MM.1S (cell line): ENCODE results near the gene PRKAR1B.

Source experiments
- DNase-seq: peaks from one replicate; pipeline ENCODE4 v3.0.0-alpha.2; 2015
- H2AFZ ChIP-seq: fragments of 300-600 bp; sonication (generic); 2 replicates; pipeline ENCODE4 v1.6.0; 2016; ENCODE audit warnings: antibody characterized with exemption, low read length
- H3F3A ChIP-seq: fragments of 300-600 bp; sonication (generic); 2 replicates; pipeline ENCODE4 v1.6.1; 2016; ENCODE audit warnings: mild to moderate bottlenecking, antibody characterized with exemption, low read length, moderate library complexity, mixed read lengths; ENCODE audit not compliant: insufficient read depth
- H3K27ac ChIP-seq: fragments of 300-600 bp; sonication (generic); 2 replicates; pipeline ENCODE4 v1.5.1; 2016; ENCODE audit warnings: mild to moderate bottlenecking, low read length
- H3K27me3 ChIP-seq: fragments of 300-600 bp; sonication (generic); replicated peaks from 2 replicates; pipeline ENCODE4 v1.6.0; 2016; ENCODE audit warnings: low read length; ENCODE audit not compliant: insufficient read depth
- H3K36me3 ChIP-seq: fragments of 300-600 bp; sonication (generic); replicated peaks from 2 replicates; pipeline ENCODE4 v1.6.1; 2016; ENCODE audit warnings: mild to moderate bottlenecking, low read length, mixed read lengths; ENCODE audit not compliant: insufficient read depth
- H3K4me1 ChIP-seq: fragments of 300-600 bp; sonication (generic); 2 replicates; pipeline ENCODE4 v1.6.1; 2016; ENCODE audit warnings: low read length, mixed read lengths
- H3K4me2 ChIP-seq: fragments of 300-600 bp; sonication (generic); 2 replicates; pipeline ENCODE4 v1.6.0; 2016; ENCODE audit warnings: low read depth, low read length
- H3K4me3 ChIP-seq: fragments of 300-600 bp; sonication (generic); 2 replicates; pipeline ENCODE4 v1.5.1; 2016; ENCODE audit warnings: low read length, mixed read lengths
- H3K79me2 ChIP-seq: fragments of 300-600 bp; sonication (generic); 2 replicates; pipeline ENCODE4 v1.6.1; 2016; ENCODE audit warnings: mixed run types, low read length, mixed read lengths
- H3K9ac ChIP-seq: fragments of 300-600 bp; sonication (generic); 2 replicates; pipeline ENCODE4 v1.6.1; 2016; ENCODE audit warnings: low read length, mixed read lengths
- H3K9me2 ChIP-seq: fragments of 300-600 bp; sonication (generic); replicated peaks from 2 replicates; pipeline ENCODE4 v1.6.1; 2016; ENCODE audit warnings: mild to moderate bottlenecking, low read length, mixed read lengths; ENCODE audit not compliant: insufficient read depth
- H3K9me3 ChIP-seq: fragments of 300-600 bp; sonication (generic); replicated peaks from 2 replicates; pipeline ENCODE4 v1.6.1; 2016; ENCODE audit warnings: mild to moderate bottlenecking, low read length, mixed read lengths; ENCODE audit not compliant: insufficient read depth
- H4K20me1 ChIP-seq: fragments of 300-600 bp; sonication (generic); 2 replicates; pipeline ENCODE4 v1.6.1; 2016; ENCODE audit warnings: mild to moderate bottlenecking, low read length, moderate library complexity, mixed read lengths; ENCODE audit not compliant: insufficient read depth
- EZH2 ChIP-seq: fragments of 300-600 bp; sonication (generic); optimal IDR thresholded peaks from 2 replicates; pipeline ENCODE3; 2017; ENCODE audit warnings: low read depth, mild to moderate bottlenecking, antibody characterized with exemption, low read length, mixed read lengths
- EZH2phosphoT487 ChIP-seq: fragments of 300-600 bp; sonication (generic); IDR thresholded peaks from 2 replicates; pipeline ENCODE4 v1.6.1; 2018; ENCODE audit warnings: antibody characterized with exemption, low read length
- TF ChIP-seq, protein P1 (sequence below): fragments of 300-600 bp; sonication (generic); IDR thresholded peaks from 2 replicates; pipeline ENCODE4 v1.5.1; 2016; ENCODE audit warnings: antibody characterized with exemption, low read length, mixed read lengths

PRKAR1B gene

DNA sequence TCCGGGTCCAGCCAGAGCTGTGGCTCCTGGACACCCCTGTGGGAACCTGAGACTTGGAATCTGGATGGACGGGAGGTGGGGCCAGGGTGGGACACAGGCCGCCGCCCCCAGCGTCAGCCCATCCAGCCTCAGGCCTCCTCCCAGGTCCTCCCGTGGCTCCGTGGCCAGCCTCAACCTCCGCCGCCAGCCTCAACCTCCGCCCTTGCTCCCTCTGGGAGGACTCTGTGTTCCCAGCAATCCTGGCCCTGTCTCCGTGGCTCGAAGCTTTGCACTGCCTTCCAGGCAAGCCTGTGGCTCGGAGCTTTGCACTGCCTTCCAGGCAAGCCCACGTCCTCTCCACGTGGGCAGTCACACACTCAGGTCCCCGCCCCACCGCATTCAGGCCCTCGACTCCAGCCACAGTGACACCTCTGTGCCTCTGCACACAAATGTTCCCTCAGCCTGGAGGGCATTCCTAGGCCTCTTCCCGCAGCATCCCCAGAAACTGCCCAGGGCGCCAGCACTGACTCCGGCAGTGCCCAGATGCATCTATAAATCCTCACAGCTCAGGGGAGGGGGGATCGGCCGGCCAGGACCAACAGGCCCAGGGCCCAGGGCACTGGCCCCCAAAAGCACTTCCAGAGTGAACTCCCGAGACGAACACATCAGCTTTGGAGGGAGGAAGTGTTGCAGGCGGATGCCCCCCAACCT, 162.8 kb downstream of the PRKAR1B start:
- Histone ChIP-seq H3K27me3 (no peaks in the 10 kb centered on the region), H3K4me1 (no peaks in the 10 kb centered on the region), H3K9ac (no peak overlapping the region), H3K36me3 (no peaks in the 10 kb centered on the region), H2AFZ (no peak overlapping the region), H3K79me2 (no peaks in the 10 kb centered on the region), H3K27ac (no peak overlapping the region), H3K4me3 (no peak overlapping the region), H3K4me2 (no peak overlapping the region), H4K20me1 (no peaks in the 10 kb centered on the region), H3F3A (no peaks in the 10 kb centered on the region), H3K9me3 (no peaks in the 10 kb centered on the region), H3K9me2 (no peaks in the 10 kb centered on the region)
- TF ChIP-seq EZH2: no peak
- TF ChIP-seq, protein P1, sequence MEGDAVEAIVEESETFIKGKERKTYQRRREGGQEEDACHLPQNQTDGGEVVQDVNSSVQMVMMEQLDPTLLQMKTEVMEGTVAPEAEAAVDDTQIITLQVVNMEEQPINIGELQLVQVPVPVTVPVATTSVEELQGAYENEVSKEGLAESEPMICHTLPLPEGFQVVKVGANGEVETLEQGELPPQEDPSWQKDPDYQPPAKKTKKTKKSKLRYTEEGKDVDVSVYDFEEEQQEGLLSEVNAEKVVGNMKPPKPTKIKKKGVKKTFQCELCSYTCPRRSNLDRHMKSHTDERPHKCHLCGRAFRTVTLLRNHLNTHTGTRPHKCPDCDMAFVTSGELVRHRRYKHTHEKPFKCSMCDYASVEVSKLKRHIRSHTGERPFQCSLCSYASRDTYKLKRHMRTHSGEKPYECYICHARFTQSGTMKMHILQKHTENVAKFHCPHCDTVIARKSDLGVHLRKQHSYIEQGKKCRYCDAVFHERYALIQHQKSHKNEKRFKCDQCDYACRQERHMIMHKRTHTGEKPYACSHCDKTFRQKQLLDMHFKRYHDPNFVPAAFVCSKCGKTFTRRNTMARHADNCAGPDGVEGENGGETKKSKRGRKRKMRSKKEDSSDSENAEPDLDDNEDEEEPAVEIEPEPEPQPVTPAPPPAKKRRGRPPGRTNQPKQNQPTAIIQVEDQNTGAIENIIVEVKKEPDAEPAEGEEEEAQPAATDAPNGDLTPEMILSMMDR: no peak
- TF ChIP-seq EZH2phosphoT487: no peak
- no peak for DNase-seq

GRCh38 chr7:563629-564170, 163.4 kb downstream of the PRKAR1B start:
- no peaks in the 10 kb centered on the region for H3F3A ChIP-seq
- H3K36me3 ChIP-seq: no peaks in the 10 kb centered on the region
- H4K20me1 ChIP-seq: no peaks in the 10 kb centered on the region
- H3K4me3 ChIP-seq: no peak overlapping the region
- H3K9me2 ChIP-seq: no peaks in the 10 kb centered on the region
- no peaks in the 10 kb centered on the region for H3K79me2 ChIP-seq
- H3K27me3 ChIP-seq: no peaks in the 10 kb centered on the region
- no peak overlapping the region for H3K4me2 ChIP-seq
- no peaks in the 10 kb centered on the region for H3K9me3 ChIP-seq
- H3K9ac ChIP-seq: no peak overlapping the region
- no peaks in the 10 kb centered on the region for H3K4me1 ChIP-seq
- DNase-seq: no peak
- TF ChIP-seq EZH2phosphoT487 (no peak), EZH2 (no peak)
- TF ChIP-seq, protein P1: no peak
- H3K27ac ChIP-seq: no peak overlapping the region
- no peak overlapping the region for H2AFZ ChIP-seq

DNA sequence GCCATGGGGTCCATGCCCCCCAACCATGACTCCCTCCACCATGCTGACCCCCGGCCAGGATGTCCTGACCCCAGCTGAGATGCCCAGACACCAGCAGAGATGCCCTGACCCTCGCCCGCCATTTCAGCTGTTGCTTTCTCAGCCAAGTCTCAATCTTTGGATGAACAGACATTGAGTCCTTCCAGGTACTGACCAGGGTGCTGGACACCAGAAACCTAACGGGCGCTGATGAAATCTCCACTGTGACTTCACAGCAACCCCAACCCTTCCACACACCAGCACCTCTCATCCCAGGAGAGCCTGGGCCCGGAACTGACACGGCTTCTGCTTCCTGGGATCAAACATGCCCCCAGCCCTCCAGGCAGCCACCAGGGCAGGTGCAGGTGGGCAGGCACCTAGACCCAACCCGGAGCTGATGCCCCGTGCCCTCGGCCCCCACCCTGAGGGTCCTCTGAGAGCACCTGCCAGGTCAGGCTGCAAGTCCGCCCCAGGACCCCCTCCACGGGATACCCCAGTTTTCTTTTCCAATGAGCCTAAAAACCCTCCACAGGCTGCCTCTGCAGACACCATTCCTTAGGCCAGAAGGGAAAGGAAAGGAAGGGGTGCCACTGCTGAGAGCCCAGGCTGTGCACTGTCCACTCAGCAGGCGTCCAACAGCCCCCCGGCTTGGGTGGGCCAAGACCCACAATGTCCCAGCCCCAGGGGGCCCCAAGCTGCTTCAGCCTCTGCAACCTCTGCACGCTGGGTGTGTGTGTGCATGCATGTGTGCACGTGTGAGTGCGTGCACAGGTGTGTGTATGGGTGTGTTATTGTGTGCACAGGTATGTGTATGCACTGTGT, 164.1 kb downstream of the PRKAR1B start:
- Histone ChIP-seq H3K27ac (no peak overlapping the region), H3K9me2 (no peaks in the 10 kb centered on the region), H3K79me2 (no peaks in the 10 kb centered on the region), H3K4me1 (no peaks in the 10 kb centered on the region), H3K27me3 (no peaks in the 10 kb centered on the region), H4K20me1 (no peaks in the 10 kb centered on the region), H3K4me2 (no peak overlapping the region), H3K36me3 (no peaks in the 10 kb centered on the region), H3K9me3 (no peaks in the 10 kb centered on the region), H3K4me3 (no peak overlapping the region), H3K9ac (no peak overlapping the region), H2AFZ (no peak overlapping the region), H3F3A (no peaks in the 10 kb centered on the region)
- TF ChIP-seq EZH2 (no peak), EZH2phosphoT487 (no peak)
- TF ChIP-seq, protein P1: no peak
- DNase-seq: no peak
